ENCODE measurements around the gene PAH.

Gene PAH

GRCh38 chr12:102910792-102911191 lies 6.3 kb downstream of the PAH start:
- H4K20me1 ChIP-seq, result no peaks in the 10 kb centered on the region
- H3K4me2 ChIP-seq, result no peak overlapping the region
- no peak overlapping the region for H3K4me3 ChIP-seq
- H3K36me3 ChIP-seq, result no peaks in the 10 kb centered on the region
- no peaks in the 10 kb centered on the region for H3K9me3 ChIP-seq (replicated peaks in 1 of 11)
- TF ChIP-seq Cebpa-rat (IDR thresholded peaks at IDR 0.05), result no peak
- no peak overlapping the region for H3K27ac ChIP-seq
- no peaks in the 10 kb centered on the region for H3K27me3 ChIP-seq
- H3K4me1 ChIP-seq, result no peaks in the 10 kb centered on the region
- H3K9ac ChIP-seq, result no peak overlapping the region

GRCh38 chr12:102910137-102910536 lies 6.9 kb downstream of the PAH start:
- H3K9ac ChIP-seq, result no peak overlapping the region
- no peaks in the 10 kb centered on the region for H4K20me1 ChIP-seq
- no peaks in the 10 kb centered on the region for H3K27me3 ChIP-seq
- no peaks in the 10 kb centered on the region for H3K9me3 ChIP-seq (replicated peaks in 1 of 11)
- no peak overlapping the region for H3K4me3 ChIP-seq
- H3K27ac ChIP-seq, result no peak overlapping the region
- no peaks in the 10 kb centered on the region for H3K36me3 ChIP-seq
- H3K4me2 ChIP-seq, result no peak overlapping the region
- no peaks in the 10 kb centered on the region for H3K4me1 ChIP-seq
- no peak for TF ChIP-seq Cebpa-rat (IDR thresholded peaks at IDR 0.05)

- H3K27me3 ChIP-seq, result no peaks in the 10 kb centered on the region
- no peak overlapping the region for H3K4me2 ChIP-seq
- H3K9me3 ChIP-seq (replicated peaks in 1 of 11), result no peaks in the 10 kb centered on the region
- H3K27ac ChIP-seq, result no peak overlapping the region
- H4K20me1 ChIP-seq, result no peaks in the 10 kb centered on the region
- H3K4me3 ChIP-seq, result no peak overlapping the region
- no peak overlapping the region for H3K9ac ChIP-seq
- no peaks in the 10 kb centered on the region for H3K36me3 ChIP-seq
- peaks cover 0 to 10% (median 4%) of the 10 kb centered on the region in 10 experiments; a peak in 7 of 20 replicates for H3K4me1 ChIP-seq
- TF ChIP-seq Cebpa-rat (IDR thresholded peaks at IDR 0.05), result no peak
These were observed 9.1 kb downstream of the PAH start for GRCh38 chr12:102907918-102908317.

GRCh38 chr12:102905229-102905628 lies 11.8 kb downstream of the PAH start:
- H3K4me3 ChIP-seq, result no peak overlapping the region
- no peak overlapping the region for H3K4me2 ChIP-seq
- H3K36me3 ChIP-seq, result no peaks in the 10 kb centered on the region
- no peak for TF ChIP-seq Cebpa-rat (IDR thresholded peaks at IDR 0.05)
- H3K4me1 ChIP-seq, result peaks cover 0 to 10% (median 4%) of the 10 kb centered on the region in 10 experiments; a peak in 7 of 20 replicates
- H3K9ac ChIP-seq, result no peak overlapping the region
- no peaks in the 10 kb centered on the region for H4K20me1 ChIP-seq
- no peak overlapping the region for H3K27ac ChIP-seq
- no peaks in the 10 kb centered on the region for H3K9me3 ChIP-seq (replicated peaks in 1 of 11)
- H3K27me3 ChIP-seq, result no peaks in the 10 kb centered on the region

DNA sequence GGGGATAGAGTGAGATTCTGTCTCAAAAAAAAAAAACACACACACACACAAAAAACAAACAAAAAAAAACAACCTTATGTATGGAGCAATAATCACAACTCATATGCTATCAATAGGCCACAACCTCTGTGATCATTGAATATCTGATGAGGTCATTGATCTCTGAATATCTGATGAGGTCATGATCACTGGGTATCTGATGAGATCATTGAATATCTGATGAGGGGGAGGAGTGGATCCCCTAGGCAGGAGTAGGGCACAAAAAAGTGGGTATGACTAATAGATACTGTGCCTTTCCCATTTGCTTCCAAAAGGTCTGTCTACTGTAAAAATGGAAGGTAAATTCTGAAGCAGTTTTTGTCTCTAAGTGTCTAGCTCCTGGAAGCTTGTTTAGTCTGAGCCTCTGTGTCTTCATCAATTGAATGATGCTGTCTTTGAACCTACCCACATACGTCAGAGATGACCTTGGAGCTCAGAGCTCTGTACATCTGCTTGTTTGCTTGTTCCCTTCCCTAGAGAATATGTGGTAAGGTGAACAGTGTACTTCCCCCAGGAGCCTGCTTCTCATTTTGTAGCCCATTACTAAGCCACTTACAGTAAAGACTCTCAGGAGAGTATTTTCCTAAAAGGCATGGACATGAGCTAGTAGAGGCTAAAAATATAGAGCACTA lies 13.6 kb downstream of the PAH start:
- H4K20me1 ChIP-seq, result no peaks in the 10 kb centered on the region
- no peaks in the 10 kb centered on the region for H3K36me3 ChIP-seq
- no peak for TF ChIP-seq Cebpa-rat (IDR thresholded peaks at IDR 0.05)
- H3K27ac ChIP-seq, result no peak overlapping the region
- H3K4me3 ChIP-seq, result no peak overlapping the region
- peak overlapping the region in 2 of 11 experiments; percentile 7 to 23; a peak in 5 of 22 replicates for H3K4me2 ChIP-seq
- H3K4me1 ChIP-seq, result peaks cover 0 to 10% (median 4%) of the 10 kb centered on the region in 10 experiments; a peak in 7 of 20 replicates
- no peaks in the 10 kb centered on the region for H3K9me3 ChIP-seq (replicated peaks in 1 of 11)
- no peak overlapping the region for H3K9ac ChIP-seq
- no peaks in the 10 kb centered on the region for H3K27me3 ChIP-seq

- Histone ChIP-seq H3K9me3 (replicated peaks in 1 of 11) (no peaks in the 10 kb centered on the region), H3K9ac (no peak overlapping the region), H3K4me1 (peaks cover 0 to 10% (median 4%) of the 10 kb centered on the region in 10 experiments; a peak in 7 of 20 replicates), H3K27ac (no peak overlapping the region), H3K36me3 (no peaks in the 10 kb centered on the region), H3K4me2 (no peak overlapping the region), H3K27me3 (no peaks in the 10 kb centered on the region), H4K20me1 (no peaks in the 10 kb centered on the region), H3K4me3 (no peak overlapping the region)
- no peak for TF ChIP-seq Cebpa-rat (IDR thresholded peaks at IDR 0.05)
These were observed 15.0 kb downstream of the PAH start for GRCh38 chr12:102902093-102902492.

DNA sequence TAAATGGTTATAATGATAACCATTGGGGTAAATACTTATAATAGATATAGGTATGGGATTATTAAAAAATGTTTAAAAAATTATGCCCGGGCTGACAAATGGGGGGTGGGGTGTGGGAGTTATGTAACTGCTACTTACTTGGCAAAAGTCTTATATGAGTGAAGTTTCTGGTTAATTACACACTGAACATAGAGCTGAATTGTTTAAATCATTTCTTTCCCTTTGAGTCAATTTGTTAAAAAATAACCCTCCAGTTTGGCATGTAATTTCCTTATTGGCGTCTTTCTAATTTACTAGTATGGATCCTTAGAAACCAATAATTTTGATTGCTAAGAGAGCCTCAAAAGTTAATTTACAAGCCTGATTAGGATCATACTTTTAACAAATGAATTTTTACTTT lies 16.7 kb downstream of the PAH start:
- no peaks in the 10 kb centered on the region for H4K20me1 ChIP-seq
- H3K4me1 ChIP-seq, result peaks cover 0 to 10% (median 4%) of the 10 kb centered on the region in 10 experiments; a peak in 7 of 20 replicates
- H3K36me3 ChIP-seq, result no peaks in the 10 kb centered on the region
- no peak overlapping the region for H3K9ac ChIP-seq
- H3K27me3 ChIP-seq, result no peaks in the 10 kb centered on the region
- H3K4me2 ChIP-seq, result no peak overlapping the region
- H3K27ac ChIP-seq, result no peak overlapping the region
- no peak overlapping the region for H3K4me3 ChIP-seq
- H3K9me3 ChIP-seq (replicated peaks in 1 of 11), result no peaks in the 10 kb centered on the region
- TF ChIP-seq Cebpa-rat (IDR thresholded peaks at IDR 0.05), result no peak

GRCh38 chr12:102896067-102896466 lies 21.0 kb downstream of the PAH start:
- no peaks in the 10 kb centered on the region for H3K36me3 ChIP-seq

DNA sequence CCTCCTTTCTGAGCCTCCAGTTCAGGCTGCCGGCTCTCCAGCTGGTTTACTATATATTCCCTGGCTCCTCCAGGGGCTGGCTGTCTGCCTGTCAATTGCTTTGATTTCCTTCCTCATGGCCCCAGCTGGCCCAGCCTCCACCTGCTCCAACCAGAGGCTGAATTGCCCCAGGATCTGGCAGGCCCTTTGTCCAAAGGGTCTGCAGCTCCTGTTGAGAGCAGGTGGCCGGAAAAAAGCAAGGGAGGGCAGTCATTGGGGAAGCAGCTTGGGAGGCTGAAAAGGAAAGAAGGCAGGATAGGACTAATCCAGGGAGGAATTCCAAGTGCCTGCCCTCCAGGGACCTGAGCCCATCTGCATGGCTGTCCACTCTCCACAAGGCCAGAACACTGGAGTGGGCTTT lies 25.3 kb downstream of the PAH start:
- H3K36me3 ChIP-seq, result no peaks in the 10 kb centered on the region
- H3K9ac ChIP-seq, result no peak overlapping the region
- H3K27ac ChIP-seq, result no peak overlapping the region
- no peaks in the 10 kb centered on the region for H3K27me3 ChIP-seq
- H4K20me1 ChIP-seq, result no peaks in the 10 kb centered on the region
- H3K4me1 ChIP-seq, result peaks cover 0 to 9% (median 0%) of the 10 kb centered on the region in 10 experiments; a peak in 3 of 20 replicates
- H3K4me2 ChIP-seq, result no peak overlapping the region
- no peak overlapping the region for H3K4me3 ChIP-seq
- H3K9me3 ChIP-seq (replicated peaks in 1 of 11), result no peaks in the 10 kb centered on the region
- TF ChIP-seq Cebpa-rat (IDR thresholded peaks at IDR 0.05), result no peak

More at GRCh38 chr12:102896067-102896466, 21.0 kb downstream of the PAH start:
- Histone ChIP-seq H3K4me2 (no peak overlapping the region), H3K27ac (no peak overlapping the region), H3K9ac (no peak overlapping the region), H3K27me3 (no peaks in the 10 kb centered on the region), H3K4me3 (no peak overlapping the region), H4K20me1 (no peaks in the 10 kb centered on the region), H3K4me1 (peaks cover 0 to 1% (median 0%) of the 10 kb centered on the region in 10 experiments; a peak in 2 of 20 replicates), H3K9me3 (replicated peaks in 1 of 11) (no peaks in the 10 kb centered on the region)
- TF ChIP-seq Cebpa-rat (IDR thresholded peaks at IDR 0.05), result no peak

- no peak for TF ChIP-seq Cebpa-rat (IDR thresholded peaks at IDR 0.05)
- H3K9ac ChIP-seq, result no peak overlapping the region
- H3K4me2 ChIP-seq, result no peak overlapping the region
- no peaks in the 10 kb centered on the region for H4K20me1 ChIP-seq
- H3K36me3 ChIP-seq, result no peaks in the 10 kb centered on the region
- no peak overlapping the region for H3K4me3 ChIP-seq
- H3K4me1 ChIP-seq, result peaks cover 0 to 9% (median 0%) of the 10 kb centered on the region in 10 experiments; a peak in 3 of 20 replicates
- no peaks in the 10 kb centered on the region for H3K27me3 ChIP-seq
- no peak overlapping the region for H3K27ac ChIP-seq
- H3K9me3 ChIP-seq (replicated peaks in 1 of 11), result no peaks in the 10 kb centered on the region
These were observed 28.5 kb downstream of the PAH start for GRCh38 chr12:102888511-102888910.
